Endothelial cell of umbilical vein (primary cell): ENCODE data around the gene MAPK6.

ENCODE experiments used
- EZH2 ChIP-seq: IDR thresholded peaks from 2 replicates; pipeline ENCODE4 v1.6.1; 2012; ENCODE audit warnings: borderline replicate concordance, low read depth, mild to moderate bottlenecking, moderate library complexity, low read length, inconsistent platforms; ENCODE audit not compliant: severe bottlenecking
- FOS ChIP-seq: IDR thresholded peaks from 2 replicates; pipeline ENCODE4 v1.6.1; 2011; ENCODE audit warnings: mild to moderate bottlenecking, low read length, moderate library complexity, borderline replicate concordance; ENCODE audit not compliant: insufficient read depth
- POLR2AphosphoS5 ChIP-seq: IDR thresholded peaks from 2 replicates; pipeline ENCODE4 v1.6.1; 2012; ENCODE audit warnings: low read depth, mild to moderate bottlenecking, control low read depth, low read length, moderate library complexity; ENCODE audit not compliant: insufficient read depth
- TF ChIP-seq, protein P1 (sequence below), 2 donors: IDR thresholded peaks; 1 replicate in 1 of 2; 2 replicates in 1 of 2; pipeline ENCODE4 v1.5.1; 2011; ENCODE audit warnings: low read length in 2 of 2, mild to moderate bottlenecking in 2 of 2, moderate library complexity in 2 of 2, control low read depth in 1 of 2, inconsistent platforms in 1 of 2, low read depth in 1 of 2; ENCODE audit not compliant: insufficient read depth in 1 of 2; ENCODE audit errors: extremely low read depth in 1 of 2

DNA sequence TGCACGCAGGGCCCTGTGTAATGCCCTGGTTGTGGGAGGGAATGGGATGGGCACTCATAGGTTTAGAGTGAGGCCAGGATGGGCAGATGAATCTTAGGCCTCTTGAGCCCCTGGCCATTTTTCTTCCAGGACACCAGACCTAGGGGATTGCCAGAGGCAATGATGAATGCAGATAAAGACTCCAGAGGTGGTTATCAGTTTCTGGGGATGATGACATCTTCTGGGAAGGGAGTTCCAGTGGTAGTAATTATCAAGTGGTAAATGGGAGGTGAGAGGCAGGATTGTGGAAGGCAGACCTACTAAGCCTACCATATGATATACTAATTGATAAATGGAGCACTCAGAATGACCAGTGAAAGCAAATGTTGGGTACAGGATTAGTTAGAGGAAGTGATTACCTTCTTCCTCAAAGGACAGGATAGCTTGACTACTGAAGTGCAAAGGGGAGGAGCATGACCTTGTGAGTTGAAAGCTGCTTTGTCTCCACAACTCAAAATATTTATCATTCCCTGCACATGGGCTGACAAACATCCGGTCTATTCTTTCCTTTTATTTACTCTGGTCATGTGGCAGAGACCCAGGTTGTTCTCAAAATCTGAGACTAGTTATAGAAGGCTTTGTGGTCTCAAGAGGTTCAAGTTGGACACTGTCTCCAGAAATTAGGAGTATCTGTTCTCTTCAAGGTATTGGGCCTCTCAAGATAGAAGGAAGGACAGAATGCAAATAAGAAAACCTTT is 10.2 kb upstream of the MAPK6 start:
- TF ChIP-seq FOS (no peak), POLR2AphosphoS5 (peak; percentile 26), EZH2 (no peak)
- TF ChIP-seq, protein P1, sequence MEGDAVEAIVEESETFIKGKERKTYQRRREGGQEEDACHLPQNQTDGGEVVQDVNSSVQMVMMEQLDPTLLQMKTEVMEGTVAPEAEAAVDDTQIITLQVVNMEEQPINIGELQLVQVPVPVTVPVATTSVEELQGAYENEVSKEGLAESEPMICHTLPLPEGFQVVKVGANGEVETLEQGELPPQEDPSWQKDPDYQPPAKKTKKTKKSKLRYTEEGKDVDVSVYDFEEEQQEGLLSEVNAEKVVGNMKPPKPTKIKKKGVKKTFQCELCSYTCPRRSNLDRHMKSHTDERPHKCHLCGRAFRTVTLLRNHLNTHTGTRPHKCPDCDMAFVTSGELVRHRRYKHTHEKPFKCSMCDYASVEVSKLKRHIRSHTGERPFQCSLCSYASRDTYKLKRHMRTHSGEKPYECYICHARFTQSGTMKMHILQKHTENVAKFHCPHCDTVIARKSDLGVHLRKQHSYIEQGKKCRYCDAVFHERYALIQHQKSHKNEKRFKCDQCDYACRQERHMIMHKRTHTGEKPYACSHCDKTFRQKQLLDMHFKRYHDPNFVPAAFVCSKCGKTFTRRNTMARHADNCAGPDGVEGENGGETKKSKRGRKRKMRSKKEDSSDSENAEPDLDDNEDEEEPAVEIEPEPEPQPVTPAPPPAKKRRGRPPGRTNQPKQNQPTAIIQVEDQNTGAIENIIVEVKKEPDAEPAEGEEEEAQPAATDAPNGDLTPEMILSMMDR (IDR thresholded peaks at IDR 0.05; ENCODE audit: extremely low read depth in 1 of 2, insufficient read depth in 1 of 2, low read depth in 1 of 2, low read length in 2 of 2), result no peak
